Measurements from ENCODE around the gene ZDHHC24. TPM values are rescaled to one million over a fixed set of nuclear protein-coding genes. Genes with fewer than 3 reads are reported as not detected.

ZDHHC24 gene
- total RNA-seq, 1 experiment from 2014 or later = 29.5 TPM

DNA sequence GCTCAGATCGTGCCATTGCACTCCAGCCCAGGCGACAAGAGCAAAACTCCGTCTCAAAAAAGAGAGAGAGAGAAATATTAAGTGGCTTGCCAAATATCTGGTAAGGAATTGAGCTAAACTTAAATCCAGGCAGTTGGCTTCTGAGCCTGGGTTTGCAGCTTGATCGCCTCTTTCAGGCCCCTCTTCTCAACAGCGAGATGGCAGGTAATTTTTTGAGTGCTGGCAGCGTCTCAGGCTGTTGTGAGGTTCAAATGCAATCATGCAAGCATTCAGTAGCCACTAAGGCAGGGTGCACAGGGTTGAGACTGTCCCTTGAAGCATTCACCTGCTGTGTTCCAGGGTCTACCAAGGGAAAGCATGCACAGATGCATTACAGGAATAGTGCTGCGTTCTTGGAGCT lies 23.2 kb upstream of the ZDHHC24 start:
- Histone ChIP-seq H3K27me3 (ENCODE audit: control insufficient read depth, insufficient read depth, low read length) (no peaks in the 10 kb centered on the region), H3K36me3 (ENCODE audit: control insufficient read depth, insufficient read depth, low read length) (no peaks in the 10 kb centered on the region), H3K9me3 (ENCODE audit: control insufficient read depth, insufficient read depth, low read depth, low read length) (no peaks in the 10 kb centered on the region), H3K4me1 (ENCODE audit: control insufficient read depth, insufficient read depth, low read length) (no peaks in the 10 kb centered on the region), H3K27ac (ENCODE audit: low read length) (no peak overlapping the region), H3K4me3 (ENCODE audit: low read depth in 2 of 2, low read length in 2 of 2) (no peak overlapping the region)
- ATAC-seq = no peak
- in situ Hi-C loops (cut with HindIII; ENCODE audit: low pct_unique_long_range_greater_than_20kb, low sequenced_read_pairs) = no loop called here
- ChIA-PET CTCF (interaction anchor here (0.7 kb wide), 1 partner anchor 27 kb away, joined by 3 read pairs; no protein-coding TSS in a partner anchor), POLR2A (interaction anchor here (0.7 kb wide), 1 partner anchor 9 kb away, joined by 3 read pairs; no protein-coding TSS in a partner anchor)
- intact Hi-C loops (cut with micrococcal nuclease; ENCODE audit: unreplicated experiment) = no loop called here
- TF ChIP-seq, protein P1, sequence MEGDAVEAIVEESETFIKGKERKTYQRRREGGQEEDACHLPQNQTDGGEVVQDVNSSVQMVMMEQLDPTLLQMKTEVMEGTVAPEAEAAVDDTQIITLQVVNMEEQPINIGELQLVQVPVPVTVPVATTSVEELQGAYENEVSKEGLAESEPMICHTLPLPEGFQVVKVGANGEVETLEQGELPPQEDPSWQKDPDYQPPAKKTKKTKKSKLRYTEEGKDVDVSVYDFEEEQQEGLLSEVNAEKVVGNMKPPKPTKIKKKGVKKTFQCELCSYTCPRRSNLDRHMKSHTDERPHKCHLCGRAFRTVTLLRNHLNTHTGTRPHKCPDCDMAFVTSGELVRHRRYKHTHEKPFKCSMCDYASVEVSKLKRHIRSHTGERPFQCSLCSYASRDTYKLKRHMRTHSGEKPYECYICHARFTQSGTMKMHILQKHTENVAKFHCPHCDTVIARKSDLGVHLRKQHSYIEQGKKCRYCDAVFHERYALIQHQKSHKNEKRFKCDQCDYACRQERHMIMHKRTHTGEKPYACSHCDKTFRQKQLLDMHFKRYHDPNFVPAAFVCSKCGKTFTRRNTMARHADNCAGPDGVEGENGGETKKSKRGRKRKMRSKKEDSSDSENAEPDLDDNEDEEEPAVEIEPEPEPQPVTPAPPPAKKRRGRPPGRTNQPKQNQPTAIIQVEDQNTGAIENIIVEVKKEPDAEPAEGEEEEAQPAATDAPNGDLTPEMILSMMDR (IDR thresholded peaks at IDR 0.05) = no peak
- TF ChIP-seq SIN3A (IDR thresholded peaks at IDR 0.05; ENCODE audit: borderline replicate concordance, insufficient read depth, low read depth, low read length) (no peak), TCF7L2 (IDR thresholded peaks at IDR 0.05; ENCODE audit: low read depth, low read length) (no peak)
- BruUV-seq (replicated peaks) = no TSS peak
- no peak for DNase-seq (ENCODE audit: low read depth, low spot score)

DNA sequence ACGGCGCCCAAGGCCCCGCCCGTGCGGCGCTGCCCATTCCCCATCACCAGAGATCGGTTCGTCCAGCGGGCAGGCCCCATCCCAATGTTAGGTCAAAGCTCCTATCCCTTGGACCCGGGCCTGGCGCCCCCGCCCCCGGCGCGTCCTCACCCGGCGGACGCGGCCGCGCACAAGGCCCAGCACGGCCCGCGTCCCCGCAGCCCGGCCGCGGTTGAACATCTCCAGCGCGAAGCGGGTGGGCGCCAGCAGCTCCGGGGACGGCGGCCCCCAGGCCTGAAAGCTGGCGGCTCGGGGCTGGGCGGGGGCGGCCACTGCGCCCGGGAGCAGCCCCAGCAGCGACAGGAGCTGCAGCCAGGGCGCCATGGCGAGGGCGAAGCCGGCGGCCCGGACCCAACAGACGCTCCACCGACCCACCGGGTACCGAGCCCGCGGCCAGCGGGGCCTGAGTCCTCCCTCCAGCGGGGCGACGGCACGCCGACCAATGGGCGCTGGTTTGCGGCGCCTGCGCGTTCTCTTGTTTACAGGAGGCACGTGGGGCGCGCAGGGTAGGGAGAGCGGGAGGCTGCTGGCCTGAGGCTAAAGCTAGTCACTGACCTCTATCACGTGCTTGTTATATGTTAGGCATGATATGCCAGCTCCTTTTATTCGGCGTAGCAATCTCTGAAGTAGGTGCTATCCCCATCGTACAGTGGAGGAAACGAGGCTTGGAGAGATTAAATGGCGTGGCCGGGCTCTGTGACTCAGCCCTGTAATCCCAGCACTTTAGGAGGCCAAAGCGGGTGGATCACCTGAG lies 22.5 kb upstream of the ZDHHC24 start, which contains the start of gene CTSF:
Gene CTSF (minus strand): TSS at position 483 of the 793 bp plus-strand sequence. CDS start 120 bp downstream, at position 363.
- H3K27me3 ChIP-seq (ENCODE audit: control insufficient read depth, insufficient read depth, low read length) = no peaks in the 10 kb centered on the region
- in situ Hi-C loops (cut with HindIII; ENCODE audit: low pct_unique_long_range_greater_than_20kb, low sequenced_read_pairs) = no loop called here
- H3K4me1 ChIP-seq (ENCODE audit: control insufficient read depth, insufficient read depth, low read length) = no peaks in the 10 kb centered on the region
- ChIA-PET CTCF (interaction anchor here (0.7 kb wide), 1 partner anchor 28 kb away, joined by 3 read pairs; no protein-coding TSS in a partner anchor), POLR2A (interaction anchor here (0.6 kb wide), 1 partner anchor 805 kb away, joined by 3 read pairs; no protein-coding TSS in a partner anchor)
- no peaks in the 10 kb centered on the region for H3K36me3 ChIP-seq (ENCODE audit: control insufficient read depth, insufficient read depth, low read length)
- peak within 1 kb of the TSS; percentile 45 to 47 for H3K4me3 ChIP-seq (ENCODE audit: low read depth in 2 of 2, low read length in 2 of 2)
- H3K27ac ChIP-seq (ENCODE audit: low read length) = no peak within 1 kb of the TSS
- no peak for TF ChIP-seq POLR2AphosphoS5 (IDR thresholded peaks at IDR 0.05; ENCODE audit: low read depth, low read length)
- TF ChIP-seq, protein P1 (IDR thresholded peaks at IDR 0.05) = no peak
- no peak for TF ChIP-seq TCF7L2 (IDR thresholded peaks at IDR 0.05; ENCODE audit: low read depth, low read length)
- TF ChIP-seq SIN3A (IDR thresholded peaks at IDR 0.05; ENCODE audit: borderline replicate concordance, insufficient read depth, low read depth, low read length) = no peak; the same call in 1 of the 2 replicates
- TF ChIP-seq, protein P2, sequence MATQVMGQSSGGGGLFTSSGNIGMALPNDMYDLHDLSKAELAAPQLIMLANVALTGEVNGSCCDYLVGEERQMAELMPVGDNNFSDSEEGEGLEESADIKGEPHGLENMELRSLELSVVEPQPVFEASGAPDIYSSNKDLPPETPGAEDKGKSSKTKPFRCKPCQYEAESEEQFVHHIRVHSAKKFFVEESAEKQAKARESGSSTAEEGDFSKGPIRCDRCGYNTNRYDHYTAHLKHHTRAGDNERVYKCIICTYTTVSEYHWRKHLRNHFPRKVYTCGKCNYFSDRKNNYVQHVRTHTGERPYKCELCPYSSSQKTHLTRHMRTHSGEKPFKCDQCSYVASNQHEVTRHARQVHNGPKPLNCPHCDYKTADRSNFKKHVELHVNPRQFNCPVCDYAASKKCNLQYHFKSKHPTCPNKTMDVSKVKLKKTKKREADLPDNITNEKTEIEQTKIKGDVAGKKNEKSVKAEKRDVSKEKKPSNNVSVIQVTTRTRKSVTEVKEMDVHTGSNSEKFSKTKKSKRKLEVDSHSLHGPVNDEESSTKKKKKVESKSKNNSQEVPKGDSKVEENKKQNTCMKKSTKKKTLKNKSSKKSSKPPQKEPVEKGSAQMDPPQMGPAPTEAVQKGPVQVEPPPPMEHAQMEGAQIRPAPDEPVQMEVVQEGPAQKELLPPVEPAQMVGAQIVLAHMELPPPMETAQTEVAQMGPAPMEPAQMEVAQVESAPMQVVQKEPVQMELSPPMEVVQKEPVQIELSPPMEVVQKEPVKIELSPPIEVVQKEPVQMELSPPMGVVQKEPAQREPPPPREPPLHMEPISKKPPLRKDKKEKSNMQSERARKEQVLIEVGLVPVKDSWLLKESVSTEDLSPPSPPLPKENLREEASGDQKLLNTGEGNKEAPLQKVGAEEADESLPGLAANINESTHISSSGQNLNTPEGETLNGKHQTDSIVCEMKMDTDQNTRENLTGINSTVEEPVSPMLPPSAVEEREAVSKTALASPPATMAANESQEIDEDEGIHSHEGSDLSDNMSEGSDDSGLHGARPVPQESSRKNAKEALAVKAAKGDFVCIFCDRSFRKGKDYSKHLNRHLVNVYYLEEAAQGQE (IDR thresholded peaks at IDR 0.05; ENCODE audit: insufficient read depth in 1 of 2, low read depth in 2 of 2, low read length in 1 of 2) = no peak
- DNase-seq (ENCODE audit: low read depth, low spot score) (peak; percentile 28), ATAC-seq (peak; percentile 92)
- no TSS peak for BruUV-seq (replicated peaks)
- H3K9me3 ChIP-seq (ENCODE audit: control insufficient read depth, insufficient read depth, low read depth, low read length) = no peaks in the 10 kb centered on the region
- intact Hi-C loops (cut with micrococcal nuclease; ENCODE audit: unreplicated experiment) = no loop called here

Data from Panc1 (cell line).